VCaP (cell line): ENCODE measurements around the gene DHFR.

Source experiments
- H3K27ac ChIP-seq: fragments of 450-650 bp; 2 replicates; pipeline ENCODE4 v1.5.1; 2017
- CTCF ChIP-seq: fragments of 450-650 bp; conservative IDR thresholded peaks from 2 replicates; pipeline ENCODE4 v1.5.1; 2017; ENCODE audit warnings: mild to moderate bottlenecking, moderate library complexity

Gene DHFR

DNA sequence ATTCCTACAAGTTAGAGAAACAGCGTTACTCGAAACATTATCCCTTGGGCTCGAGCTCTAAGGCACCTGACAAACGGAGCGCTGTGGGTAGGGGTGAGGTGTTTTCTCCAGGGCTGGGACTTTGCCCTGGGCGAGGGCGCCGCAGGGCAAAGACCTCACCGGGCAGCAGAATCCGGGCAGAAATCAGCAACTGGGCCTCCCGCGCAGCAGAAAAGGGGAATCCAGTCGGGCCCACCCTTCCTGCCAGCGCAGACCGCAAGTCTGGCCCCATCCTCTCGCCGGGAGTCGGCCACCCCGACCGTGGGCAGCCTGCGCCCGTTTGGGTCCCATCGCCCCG lies 761 bp downstream of the DHFR start:
- peak overlapping the region; percentile 83 for H3K27ac ChIP-seq
- TF ChIP-seq CTCF: no peak

DNA sequence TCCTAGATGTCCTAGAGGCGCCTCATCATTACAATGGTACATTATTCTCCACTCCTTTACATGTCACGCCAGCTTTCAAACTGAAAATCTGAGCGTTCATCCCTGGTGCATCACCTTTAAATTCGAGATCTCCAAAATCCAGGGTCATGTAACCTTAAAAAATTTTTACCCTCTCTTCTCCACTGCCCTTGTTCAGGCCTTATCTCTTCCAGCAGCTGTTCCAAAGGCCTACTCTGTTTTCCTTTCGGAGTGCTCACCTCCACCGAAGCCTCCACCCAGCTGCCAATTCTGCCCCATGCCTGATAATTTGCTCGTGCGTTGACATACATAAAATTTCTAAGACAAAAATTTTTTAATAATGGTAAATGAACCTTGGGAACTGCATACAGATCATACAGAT lies 1.3 kb downstream of the DHFR start:
- peak overlapping the region; percentile 83; the same call in 1 of the 2 replicates for H3K27ac ChIP-seq
- TF ChIP-seq CTCF: no peak

DNA sequence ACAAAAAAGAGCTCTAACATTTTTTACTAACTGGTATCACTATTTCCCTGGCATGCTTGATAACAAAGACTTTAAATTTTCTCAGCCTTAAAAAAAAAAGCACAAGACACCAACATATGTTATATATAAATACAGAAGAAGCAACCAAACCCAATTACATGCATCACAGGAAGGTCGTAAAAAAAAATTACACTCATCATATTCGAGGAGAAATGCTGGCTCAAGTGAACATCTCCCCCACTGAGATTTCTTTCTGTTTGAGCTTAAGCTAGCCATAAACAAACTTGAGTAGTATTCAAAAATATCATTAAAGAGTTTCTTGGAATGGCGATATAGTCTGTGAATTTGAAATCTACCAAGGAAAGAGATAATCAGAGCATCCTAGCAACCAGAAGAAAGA lies 7.9 kb downstream of the DHFR start:
- TF ChIP-seq CTCF: no peak
- H3K27ac ChIP-seq: no peak overlapping the region

DNA sequence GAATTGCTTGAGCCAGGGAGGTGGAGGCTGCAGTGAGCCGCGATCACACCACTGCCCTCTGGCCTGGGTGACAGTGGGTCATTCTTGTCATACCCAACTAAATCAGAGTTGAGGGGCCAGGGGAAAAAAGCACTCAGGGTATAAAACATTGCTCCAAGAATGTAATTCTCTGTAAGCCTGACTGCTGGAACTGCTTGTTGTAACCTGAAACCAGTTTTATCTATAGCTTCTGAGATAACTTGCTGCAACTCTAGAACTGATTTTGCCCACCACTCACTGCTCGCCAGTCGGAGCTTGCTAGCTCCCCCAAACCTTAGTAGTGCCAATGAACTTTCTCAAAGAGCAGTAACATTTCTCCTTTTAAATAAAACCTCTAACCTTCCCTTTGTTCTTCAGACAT lies 9.9 kb downstream of the DHFR start:
- H3K27ac ChIP-seq: no peak overlapping the region
- no peak for TF ChIP-seq CTCF

GRCh38 chr5:80641353-80641752 lies 13.4 kb downstream of the DHFR start:
- TF ChIP-seq CTCF: no peak
- H3K27ac ChIP-seq: peak overlapping the region; percentile 23; the same call in 1 of the 2 replicates

DNA sequence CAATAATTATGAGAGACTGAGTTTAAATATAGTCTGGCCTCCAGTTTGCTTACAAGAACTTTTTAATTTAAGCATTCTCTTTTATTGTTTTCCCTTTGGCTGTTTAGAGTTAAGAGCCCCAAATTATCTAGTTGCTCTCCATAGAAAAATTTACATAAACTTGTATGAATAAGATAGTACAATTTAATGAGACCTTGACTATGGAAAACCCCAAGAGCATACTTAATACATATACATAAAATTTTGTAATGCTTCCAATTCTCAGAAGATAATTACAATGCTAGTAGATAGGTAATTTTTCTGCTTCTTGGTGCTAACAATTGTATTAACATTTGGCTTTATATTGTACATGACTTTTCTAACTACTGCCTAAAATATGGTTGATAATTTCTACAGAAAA lies 20.6 kb downstream of the DHFR start:
- TF ChIP-seq CTCF: no peak
- H3K27ac ChIP-seq: no peak overlapping the region

- TF ChIP-seq CTCF: no peak
- no peak overlapping the region for H3K27ac ChIP-seq
These were observed 22.1 kb downstream of the DHFR start for GRCh38 chr5:80632700-80633099.
